GM18520 (cell line): ENCODE data around the gene GAP43.
"Not testable (repeated sequence)": the region's sequence is repeated elsewhere in the genome, so short reads cannot be mapped to it uniquely, and the experiment has no call there.

Experiments used
- ATAC-seq: cut with Tn5 transposase; IDR thresholded peaks from one replicate; pipeline ENCODE4 v1.9.1; 2021; ENCODE audit not compliant: unreplicated experiment

GAP43 gene

GRCh38 chr3:115695090-115695489, 71.8 kb downstream of the GAP43 start:
- ATAC-seq = no peak

- ATAC-seq = no peak
Observed at GRCh38 chr3:115697263-115698053, 74.1 kb downstream of the GAP43 start.

- ATAC-seq = no peak
Observed at GRCh38 chr3:115698851-115699591, 75.7 kb downstream of the GAP43 start.

- ATAC-seq = no peak
Observed at GRCh38 chr3:115699706-115700105, 76.4 kb downstream of the GAP43 start.

- no peak for ATAC-seq
Observed at GRCh38 chr3:115702598-115702997, 79.3 kb downstream of the GAP43 start.

- ATAC-seq = no peak
Observed at GRCh38 chr3:115704661-115705338, 81.5 kb downstream of the GAP43 start.

GRCh38 chr3:115706311-115706829, 83.1 kb downstream of the GAP43 start:
- no peak for ATAC-seq

- no peak for ATAC-seq
Observed at GRCh38 chr3:115708540-115708939, 85.2 kb downstream of the GAP43 start.

GRCh38 chr3:115709093-115709492, 85.8 kb downstream of the GAP43 start:
- no peak for ATAC-seq

GRCh38 chr3:115709931-115710330, 86.6 kb downstream of the GAP43 start:
- no peak for ATAC-seq

GRCh38 chr3:115710799-115711198, 87.5 kb downstream of the GAP43 start:
- no peak for ATAC-seq

- no peak for ATAC-seq
Observed at GRCh38 chr3:115712871-115713270, 89.6 kb downstream of the GAP43 start.

GRCh38 chr3:115713284-115713683, 90.0 kb downstream of the GAP43 start:
- ATAC-seq = no peak

- ATAC-seq = no peak
Observed at GRCh38 chr3:115715241-115715745, 92.0 kb downstream of the GAP43 start.

- ATAC-seq = no peak
Observed at GRCh38 chr3:115720983-115721382, 97.7 kb downstream of the GAP43 start.

- no peak for ATAC-seq
Observed at GRCh38 chr3:115725800-115726199, 102.5 kb downstream of the GAP43 start.

- no peak for ATAC-seq
Observed at GRCh38 chr3:115727135-115727534, 103.8 kb downstream of the GAP43 start.

- no peak for ATAC-seq
Observed at GRCh38 chr3:115728013-115728412, 104.7 kb downstream of the GAP43 start.

- not testable (repeated sequence) for ATAC-seq
Observed at GRCh38 chr3:115736341-115736740, 113.0 kb downstream of the GAP43 start.

- no peak for ATAC-seq
Observed at GRCh38 chr3:115741650-115742049, 118.3 kb downstream of the GAP43 start.

- not testable (repeated sequence) for ATAC-seq
Observed at GRCh38 chr3:115744516-115744915, 121.2 kb downstream of the GAP43 start.
